Measurements from ENCODE around the gene PDLIM5. TPM values are rescaled to one million over a fixed set of nuclear protein-coding genes. Genes with fewer than 3 reads are reported as not detected.

Gene PDLIM5
- total RNA-seq, 1 donor from 2014 or later: 60.7 TPM

GRCh38 chr4:94574616-94575015, 122.9 kb downstream of the PDLIM5 start:
- Mint-ChIP-seq H3K36me3 (peaks cover 8% of the 10 kb centered on the region), H3K4me1 (peaks cover 10% of the 10 kb centered on the region), H3K27ac (no peak overlapping the region), H3K9me3 (no peaks in the 10 kb centered on the region), H3K27me3 (ENCODE audit: low read depth) (no peaks in the 10 kb centered on the region), H3K4me3 (no peak overlapping the region)
- no peak for DNase-seq (ENCODE audit: low spot score in 2 of 2, unreplicated experiment in 2 of 2)
- no peak for TF ChIP-seq CTCF (IDR thresholded peaks at IDR 0.05; ENCODE audit: unreplicated experiment)

- Mint-ChIP-seq H3K4me3 (no peak overlapping the region), H3K27me3 (ENCODE audit: low read depth) (no peaks in the 10 kb centered on the region), H3K4me1 (peaks cover 10% of the 10 kb centered on the region), H3K9me3 (no peaks in the 10 kb centered on the region), H3K36me3 (peaks cover 8% of the 10 kb centered on the region), H3K27ac (no peak overlapping the region)
- no peak for DNase-seq (ENCODE audit: low spot score in 2 of 2, unreplicated experiment in 2 of 2)
- TF ChIP-seq CTCF (IDR thresholded peaks at IDR 0.05; ENCODE audit: unreplicated experiment): no peak
Measured at GRCh38 chr4:94575652-94576051, 123.9 kb downstream of the PDLIM5 start.

GRCh38 chr4:94576210-94576609, 124.5 kb downstream of the PDLIM5 start:
- no peak overlapping the region for H3K4me3 Mint-ChIP-seq
- no peak for DNase-seq (ENCODE audit: low spot score in 2 of 2, unreplicated experiment in 2 of 2)
- H3K27ac Mint-ChIP-seq: peak overlapping the region; percentile 45
- peaks cover 8% of the 10 kb centered on the region for H3K36me3 Mint-ChIP-seq
- TF ChIP-seq CTCF (IDR thresholded peaks at IDR 0.05; ENCODE audit: unreplicated experiment): no peak
- H3K9me3 Mint-ChIP-seq: no peaks in the 10 kb centered on the region
- peaks cover 10% of the 10 kb centered on the region for H3K4me1 Mint-ChIP-seq
- H3K27me3 Mint-ChIP-seq (ENCODE audit: low read depth): no peaks in the 10 kb centered on the region

- Mint-ChIP-seq H3K4me3 (no peak overlapping the region), H3K36me3 (peaks cover 8% of the 10 kb centered on the region), H3K27ac (peak overlapping the region; percentile 25), H3K4me1 (peaks cover 12% of the 10 kb centered on the region), H3K27me3 (ENCODE audit: low read depth) (no peaks in the 10 kb centered on the region), H3K9me3 (no peaks in the 10 kb centered on the region)
- no peak for TF ChIP-seq CTCF (IDR thresholded peaks at IDR 0.05; ENCODE audit: unreplicated experiment)
- DNase-seq (ENCODE audit: low spot score in 2 of 2, unreplicated experiment in 2 of 2): no peak
Measured at GRCh38 chr4:94577136-94577535, 125.4 kb downstream of the PDLIM5 start.

- Mint-ChIP-seq H3K27me3 (ENCODE audit: low read depth) (no peaks in the 10 kb centered on the region), H3K36me3 (peaks cover 8% of the 10 kb centered on the region), H3K4me1 (peaks cover 12% of the 10 kb centered on the region), H3K27ac (no peak overlapping the region), H3K4me3 (no peak overlapping the region), H3K9me3 (no peaks in the 10 kb centered on the region)
- no peak for DNase-seq (ENCODE audit: low spot score in 2 of 2, unreplicated experiment in 2 of 2)
- TF ChIP-seq CTCF (IDR thresholded peaks at IDR 0.05; ENCODE audit: unreplicated experiment): no peak
Measured at GRCh38 chr4:94578195-94578594, 126.5 kb downstream of the PDLIM5 start.

GRCh38 chr4:94581766-94582165, 130.0 kb downstream of the PDLIM5 start:
- Mint-ChIP-seq H3K36me3 (no peaks in the 10 kb centered on the region), H3K4me1 (peaks cover 7% of the 10 kb centered on the region), H3K4me3 (no peak overlapping the region), H3K9me3 (no peaks in the 10 kb centered on the region), H3K27me3 (ENCODE audit: low read depth) (no peaks in the 10 kb centered on the region), H3K27ac (no peak overlapping the region)
- TF ChIP-seq CTCF (IDR thresholded peaks at IDR 0.05; ENCODE audit: unreplicated experiment): no peak
- no peak for DNase-seq (ENCODE audit: low spot score in 2 of 2, unreplicated experiment in 2 of 2)

Data from mesothelial cell of epicardium (in vitro differentiated cells).